Cardiac fibroblast (primary cell): ENCODE measurements around the gene TMEM221.

ENCODE experiments used
- DNase-seq, 2 donors: peaks; one replicate each; pipeline versions ENCODE4 v3.0.0 to v3.0.0-alpha.2; 2010; ENCODE audit warnings: low read depth in 2 of 2
- H3K4me3 ChIP-seq, 2 donors: replicated peaks in 1 of 2; 1 replicate in 1 of 2; 2 replicates in 1 of 2; pipeline ENCODE4 v1.5.1; 2011; ENCODE audit warnings: low read depth in 2 of 2, low read length in 2 of 2, mild to moderate bottlenecking in 2 of 2, moderate library complexity in 1 of 2
- TF ChIP-seq, protein P1 (sequence below): IDR thresholded peaks from one replicate; pipeline ENCODE4 v1.5.1; 2011; ENCODE audit warnings: low read depth, mild to moderate bottlenecking, low read length, inconsistent platforms

TMEM221 gene

DNA sequence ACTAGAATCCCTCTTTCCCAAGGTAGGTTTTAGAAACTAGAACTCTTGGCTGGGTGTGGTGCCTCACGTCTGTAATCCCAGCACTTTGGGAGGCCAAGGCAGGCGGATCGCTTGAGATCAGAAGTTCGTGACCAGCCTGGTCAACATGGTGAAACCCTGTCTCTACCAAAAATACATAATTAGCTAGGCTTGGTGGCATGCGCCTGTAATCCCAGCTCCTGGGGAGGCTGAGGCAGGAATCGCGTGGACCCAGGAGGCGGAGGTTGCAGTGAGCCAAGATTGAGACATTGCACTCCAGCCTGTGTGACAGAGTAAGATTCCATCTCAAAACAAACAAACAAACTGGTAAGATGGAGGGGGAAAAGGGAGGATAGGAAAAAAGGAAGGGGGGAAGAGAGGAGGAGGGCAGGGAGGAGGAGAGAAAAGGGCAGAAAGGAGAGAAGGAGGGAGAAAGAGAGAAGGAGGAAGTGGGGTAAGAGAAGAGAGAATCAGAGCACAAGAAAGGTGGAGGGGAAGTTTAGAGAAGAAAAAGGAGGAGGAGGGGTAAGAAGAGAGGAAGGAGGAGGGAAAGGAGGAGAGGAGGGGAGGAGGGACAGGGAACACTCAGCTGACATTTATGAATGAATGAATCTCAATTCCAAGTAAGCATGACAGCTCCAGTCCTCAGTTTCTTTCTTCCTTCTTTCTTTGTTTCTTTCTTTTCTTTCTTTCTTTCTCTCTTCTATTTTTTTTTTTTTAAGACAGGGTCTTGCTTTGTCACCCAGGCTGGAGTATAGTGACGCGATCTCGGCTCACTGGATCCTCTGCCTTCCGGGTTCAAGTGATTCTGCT, 19.2 kb upstream of the TMEM221 start:
- TF ChIP-seq, protein P1, sequence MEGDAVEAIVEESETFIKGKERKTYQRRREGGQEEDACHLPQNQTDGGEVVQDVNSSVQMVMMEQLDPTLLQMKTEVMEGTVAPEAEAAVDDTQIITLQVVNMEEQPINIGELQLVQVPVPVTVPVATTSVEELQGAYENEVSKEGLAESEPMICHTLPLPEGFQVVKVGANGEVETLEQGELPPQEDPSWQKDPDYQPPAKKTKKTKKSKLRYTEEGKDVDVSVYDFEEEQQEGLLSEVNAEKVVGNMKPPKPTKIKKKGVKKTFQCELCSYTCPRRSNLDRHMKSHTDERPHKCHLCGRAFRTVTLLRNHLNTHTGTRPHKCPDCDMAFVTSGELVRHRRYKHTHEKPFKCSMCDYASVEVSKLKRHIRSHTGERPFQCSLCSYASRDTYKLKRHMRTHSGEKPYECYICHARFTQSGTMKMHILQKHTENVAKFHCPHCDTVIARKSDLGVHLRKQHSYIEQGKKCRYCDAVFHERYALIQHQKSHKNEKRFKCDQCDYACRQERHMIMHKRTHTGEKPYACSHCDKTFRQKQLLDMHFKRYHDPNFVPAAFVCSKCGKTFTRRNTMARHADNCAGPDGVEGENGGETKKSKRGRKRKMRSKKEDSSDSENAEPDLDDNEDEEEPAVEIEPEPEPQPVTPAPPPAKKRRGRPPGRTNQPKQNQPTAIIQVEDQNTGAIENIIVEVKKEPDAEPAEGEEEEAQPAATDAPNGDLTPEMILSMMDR = no peak
- H3K4me3 ChIP-seq = no peak overlapping the region
- DNase-seq = no peak

DNA sequence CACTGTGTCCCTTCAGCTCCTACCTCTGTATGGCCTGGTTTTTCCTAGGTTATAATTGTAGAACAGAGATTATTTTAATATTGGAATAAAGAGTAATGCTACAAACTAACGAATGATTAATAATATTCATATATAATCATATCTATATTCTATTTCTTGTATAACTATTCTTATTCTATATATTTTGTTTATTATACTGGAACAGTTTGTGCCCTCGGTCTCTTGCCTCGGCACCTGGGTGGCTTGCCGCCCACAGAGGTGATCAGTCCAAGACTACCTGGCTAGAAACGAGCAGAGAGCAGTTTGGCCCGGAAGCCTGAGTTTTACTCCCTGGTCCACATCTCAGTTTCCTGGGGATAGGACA, 18.0 kb upstream of the TMEM221 start:
- TF ChIP-seq, protein P1 = no peak
- no peak for DNase-seq
- no peak overlapping the region for H3K4me3 ChIP-seq

DNA sequence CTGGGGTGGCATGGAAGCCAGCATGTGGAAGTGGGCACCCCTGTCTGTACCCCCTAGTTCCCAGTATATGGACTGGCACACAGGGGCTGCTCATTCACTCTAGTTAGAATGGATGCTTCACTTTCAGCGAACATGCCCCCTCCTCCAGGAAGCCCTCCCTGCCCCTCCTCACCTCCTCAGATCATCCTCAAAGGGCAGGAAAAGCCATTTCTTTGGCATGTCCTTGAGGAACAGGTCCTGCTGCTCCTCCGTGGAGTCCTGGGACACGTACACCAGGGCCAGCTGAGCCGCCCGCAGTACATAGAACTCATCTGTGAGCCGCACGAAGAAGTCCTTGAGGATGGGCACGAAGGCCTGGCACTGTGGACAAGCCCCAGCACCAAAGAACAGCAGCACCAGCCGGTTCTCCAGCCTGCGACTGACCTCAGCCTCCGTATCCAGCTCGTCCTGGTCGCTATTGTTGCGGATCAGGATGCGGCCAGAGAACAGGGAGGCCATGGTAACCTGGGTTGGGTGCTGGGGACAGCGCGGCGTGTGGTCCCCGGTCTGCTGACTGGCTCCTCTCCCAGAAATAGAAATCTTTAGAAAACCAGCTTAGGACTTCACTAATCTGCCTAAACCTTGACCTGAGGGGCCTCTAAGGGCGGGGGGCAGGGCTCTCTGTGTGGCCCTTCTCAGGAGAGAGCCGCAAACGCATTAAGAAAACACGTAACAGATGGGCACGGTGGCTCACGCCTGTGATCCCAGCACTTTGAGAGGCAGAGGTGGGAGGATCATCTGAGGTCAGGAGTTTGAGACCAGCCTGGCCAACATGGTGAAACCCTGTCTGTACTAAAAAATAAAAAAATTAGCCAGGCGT, 12.1 kb upstream of the TMEM221 start, which contains the start of gene NXNL1:
NXNL1 (minus strand) TSS at position 555 of the 859 bp plus-strand sequence; CDS start at position 498, 57 bp downstream.
- no peak within 1 kb of the TSS for H3K4me3 ChIP-seq
- DNase-seq = no peak
- TF ChIP-seq, protein P1 = no peak

DNA sequence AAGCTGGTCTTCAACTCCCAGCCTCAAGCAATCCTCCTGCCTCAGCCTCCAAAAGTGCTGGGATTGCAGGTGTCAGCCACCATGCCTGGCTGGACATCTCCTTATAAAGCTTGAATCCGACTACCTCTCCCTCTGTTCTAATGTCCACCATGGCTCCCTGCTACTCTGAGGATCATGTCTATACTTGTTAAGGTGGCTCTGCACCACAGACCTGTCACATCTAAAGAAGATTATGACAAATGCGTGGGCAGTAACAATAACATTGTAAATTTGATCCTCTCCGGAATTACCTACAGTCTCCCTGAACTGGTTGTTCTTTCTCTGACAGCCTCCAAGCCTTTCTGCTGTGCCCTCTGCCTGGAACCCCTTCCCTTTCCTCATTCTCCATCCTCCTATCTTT, 10.5 kb upstream of the TMEM221 start:
- TF ChIP-seq, protein P1 = no peak
- no peak overlapping the region for H3K4me3 ChIP-seq

DNA sequence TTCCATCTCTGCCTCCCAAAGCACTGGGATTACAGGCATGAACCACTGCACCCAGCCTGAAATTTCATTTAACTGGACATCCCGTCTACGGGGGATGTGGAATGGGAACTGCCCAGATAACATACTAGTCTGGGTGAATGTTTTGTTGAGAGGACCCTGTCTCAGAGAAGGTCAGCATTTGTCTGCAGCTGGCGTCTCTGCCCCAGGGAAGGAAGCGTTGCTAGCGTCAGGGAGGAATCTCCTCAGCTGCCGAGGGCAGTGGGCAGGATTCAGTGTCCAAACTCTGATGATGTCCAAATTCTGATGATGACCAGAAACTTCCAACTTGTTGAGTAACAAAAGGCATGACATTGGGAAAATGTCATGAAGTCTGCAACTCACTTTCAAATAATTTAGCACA, 9.1 kb upstream of the TMEM221 start:
- H3K4me3 ChIP-seq = no peak overlapping the region
- no peak for DNase-seq
- TF ChIP-seq, protein P1 = no peak

More for the DNA sequence above, 10.5 kb upstream of the TMEM221 start:
- DNase-seq = no peak

DNA sequence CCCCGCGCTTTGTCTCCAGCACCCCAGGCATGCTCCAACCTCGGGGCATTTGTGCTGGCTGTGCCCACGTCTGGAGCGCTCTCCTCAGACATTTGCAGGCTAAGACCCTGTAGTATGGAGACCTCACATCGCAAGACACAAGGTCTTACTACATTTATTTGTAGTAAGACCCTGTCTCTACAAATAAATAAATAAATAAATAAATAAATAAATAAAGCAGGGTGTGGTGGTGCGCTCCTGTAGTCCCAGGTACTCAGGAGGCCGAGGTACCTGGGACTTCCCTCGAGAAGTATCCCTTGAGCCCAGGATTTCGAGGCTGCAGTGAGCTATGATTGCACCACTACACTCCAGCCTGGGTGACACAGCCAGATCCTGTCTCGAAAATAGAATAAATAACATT, 7.7 kb upstream of the TMEM221 start:
- TF ChIP-seq, protein P1 = no peak
- no peak overlapping the region for H3K4me3 ChIP-seq
- DNase-seq = no peak
